Measurements from ENCODE around the gene AATF.

DNA sequence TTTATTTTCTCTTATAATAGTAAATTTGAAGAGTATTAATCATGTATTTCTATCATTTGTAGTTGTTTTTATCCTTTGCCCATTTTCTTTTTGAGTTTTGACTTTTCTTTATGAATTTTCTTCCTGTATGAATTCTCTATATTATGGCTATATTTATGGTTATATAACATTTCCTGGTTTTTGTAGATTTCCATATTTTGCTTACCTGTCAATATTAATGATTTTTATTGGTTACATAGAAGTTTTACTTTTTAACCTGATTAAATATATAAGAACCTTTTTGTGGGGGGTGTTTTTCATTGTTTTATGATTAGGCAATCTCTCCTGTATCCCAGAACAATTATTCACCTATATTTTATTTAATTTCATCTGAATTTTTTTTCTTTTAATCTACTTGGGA, 93.2 kb downstream of the AATF start:
- TF ChIP-seq, protein P1, sequence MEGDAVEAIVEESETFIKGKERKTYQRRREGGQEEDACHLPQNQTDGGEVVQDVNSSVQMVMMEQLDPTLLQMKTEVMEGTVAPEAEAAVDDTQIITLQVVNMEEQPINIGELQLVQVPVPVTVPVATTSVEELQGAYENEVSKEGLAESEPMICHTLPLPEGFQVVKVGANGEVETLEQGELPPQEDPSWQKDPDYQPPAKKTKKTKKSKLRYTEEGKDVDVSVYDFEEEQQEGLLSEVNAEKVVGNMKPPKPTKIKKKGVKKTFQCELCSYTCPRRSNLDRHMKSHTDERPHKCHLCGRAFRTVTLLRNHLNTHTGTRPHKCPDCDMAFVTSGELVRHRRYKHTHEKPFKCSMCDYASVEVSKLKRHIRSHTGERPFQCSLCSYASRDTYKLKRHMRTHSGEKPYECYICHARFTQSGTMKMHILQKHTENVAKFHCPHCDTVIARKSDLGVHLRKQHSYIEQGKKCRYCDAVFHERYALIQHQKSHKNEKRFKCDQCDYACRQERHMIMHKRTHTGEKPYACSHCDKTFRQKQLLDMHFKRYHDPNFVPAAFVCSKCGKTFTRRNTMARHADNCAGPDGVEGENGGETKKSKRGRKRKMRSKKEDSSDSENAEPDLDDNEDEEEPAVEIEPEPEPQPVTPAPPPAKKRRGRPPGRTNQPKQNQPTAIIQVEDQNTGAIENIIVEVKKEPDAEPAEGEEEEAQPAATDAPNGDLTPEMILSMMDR (IDR thresholded peaks at IDR 0.05): no peak
- no peak for TF ChIP-seq POLR2A (IDR thresholded peaks at IDR 0.05)
